NK-92 (cell line): ENCODE data around the gene ARHGAP6.
"Not testable (repeated sequence)": the region's sequence is repeated elsewhere in the genome, so short reads cannot be mapped to it uniquely, and the experiment has no call there.

Experiments
- DNase-seq: peaks from one replicate; lab custom pipeline; 2025; ENCODE audit not compliant: unreplicated experiment; lab: John Stamatoyannopoulos, UW

The ARHGAP6 gene

DNA sequence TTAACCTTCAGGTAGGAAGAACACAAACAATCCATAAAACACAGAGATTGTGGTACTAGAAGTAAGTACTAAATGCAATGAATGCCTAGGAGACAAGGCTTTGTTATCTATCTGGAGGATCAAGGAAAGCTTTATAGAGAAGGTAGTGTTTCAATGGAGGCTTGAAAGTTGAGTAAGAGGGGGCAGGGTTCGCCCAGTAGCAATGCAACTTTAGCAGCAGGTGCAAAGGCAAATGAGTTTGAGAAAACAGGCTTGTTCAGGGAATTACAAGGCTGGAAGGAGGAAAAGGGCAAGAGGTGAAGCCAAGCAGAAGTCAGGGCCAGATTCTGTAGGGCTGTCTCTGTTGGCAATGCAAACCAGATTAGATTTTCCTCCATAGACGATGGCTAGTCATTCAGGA, 408.0 kb downstream of the ARHGAP6 start:
- no peak for DNase-seq

DNA sequence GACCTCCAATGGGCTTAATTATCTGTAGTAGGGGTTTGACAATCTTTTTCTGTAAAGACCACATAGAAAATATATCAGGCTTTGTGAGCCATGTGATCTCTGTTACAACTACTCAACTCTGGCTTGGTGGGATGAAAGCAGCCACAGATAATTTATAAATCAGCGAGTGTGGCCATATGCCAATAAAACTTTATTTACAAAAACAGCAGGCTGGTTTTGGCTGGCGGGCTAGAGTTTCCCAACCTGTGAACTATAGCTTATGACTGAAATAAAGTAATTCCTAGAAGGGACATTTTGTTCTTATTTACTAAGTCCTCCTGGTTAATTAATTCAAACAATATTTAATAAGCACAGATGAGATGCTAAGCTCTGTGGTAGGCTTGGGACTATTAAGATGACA, 408.4 kb downstream of the ARHGAP6 start:
- no peak for DNase-seq

- no peak for DNase-seq
Measured at GRCh38 chrX:11254417-11255109, 411.2 kb downstream of the ARHGAP6 start.

- DNase-seq: no peak
Measured at GRCh38 chrX:11244636-11245035, 421.1 kb downstream of the ARHGAP6 start.

DNA sequence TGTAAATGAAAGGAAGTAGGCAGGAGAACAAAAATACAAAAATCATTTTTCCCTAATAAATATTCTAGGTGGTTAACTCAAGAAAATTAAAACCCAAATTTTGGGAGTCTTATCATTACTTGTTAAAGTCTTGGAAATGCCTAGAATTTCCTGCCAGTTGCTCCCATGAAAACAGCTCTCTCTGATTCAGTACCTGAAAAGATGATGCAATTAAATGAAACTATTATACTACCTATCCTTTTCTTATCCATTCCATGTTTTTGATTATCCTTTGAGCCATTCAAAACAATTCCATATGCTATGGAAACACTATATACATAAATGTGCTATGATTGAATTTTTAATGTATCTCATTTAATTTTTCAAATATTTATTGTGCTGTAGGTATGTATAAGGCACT, 423.0 kb downstream of the ARHGAP6 start:
- DNase-seq: no peak

- DNase-seq: no peak
Measured at GRCh38 chrX:11241720-11242119, 424.0 kb downstream of the ARHGAP6 start.

DNA sequence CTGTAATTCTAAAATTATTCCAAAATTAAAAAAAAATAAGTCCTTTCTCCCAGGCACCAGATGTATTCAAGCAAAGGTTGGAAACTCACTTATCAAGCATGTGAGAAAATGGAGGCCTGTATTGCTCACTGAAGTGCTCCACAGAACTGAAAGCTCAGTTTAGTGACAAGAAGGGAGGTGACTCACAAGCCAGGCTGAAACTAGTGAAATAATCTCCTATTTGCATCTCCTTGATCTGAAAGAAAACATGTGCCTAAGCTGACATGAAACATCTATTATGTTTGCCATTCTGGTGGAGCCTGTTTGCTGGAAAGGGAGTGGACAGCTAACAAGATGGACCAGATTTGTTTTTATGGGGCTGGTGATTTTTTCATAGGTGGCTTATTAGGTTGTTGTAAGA, 426.5 kb downstream of the ARHGAP6 start:
- DNase-seq: no peak

DNA sequence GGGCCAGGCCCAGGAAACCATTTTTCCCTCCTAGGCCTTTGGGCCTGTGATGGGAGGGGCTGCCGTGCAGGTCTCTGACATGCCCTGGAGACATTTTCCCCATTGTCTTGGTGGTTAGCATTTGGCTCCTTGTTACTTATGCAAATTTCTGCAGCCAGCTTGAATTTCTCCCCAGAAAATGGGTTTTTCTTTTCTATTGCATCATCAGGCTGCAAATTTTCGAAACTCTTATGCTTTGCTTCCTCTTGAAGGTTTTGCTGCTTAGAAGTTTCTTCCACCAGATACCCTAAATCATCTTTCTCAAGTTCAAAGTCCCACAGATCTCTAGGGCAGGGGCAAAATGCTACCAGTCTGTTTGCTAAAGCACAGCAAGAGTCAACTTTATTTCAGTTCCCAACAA, 430.3 kb downstream of the ARHGAP6 start:
- not testable (repeated sequence) for DNase-seq

GRCh38 chrX:11215191-11215921, 450.4 kb downstream of the ARHGAP6 start:
- DNase-seq: no peak

DNA sequence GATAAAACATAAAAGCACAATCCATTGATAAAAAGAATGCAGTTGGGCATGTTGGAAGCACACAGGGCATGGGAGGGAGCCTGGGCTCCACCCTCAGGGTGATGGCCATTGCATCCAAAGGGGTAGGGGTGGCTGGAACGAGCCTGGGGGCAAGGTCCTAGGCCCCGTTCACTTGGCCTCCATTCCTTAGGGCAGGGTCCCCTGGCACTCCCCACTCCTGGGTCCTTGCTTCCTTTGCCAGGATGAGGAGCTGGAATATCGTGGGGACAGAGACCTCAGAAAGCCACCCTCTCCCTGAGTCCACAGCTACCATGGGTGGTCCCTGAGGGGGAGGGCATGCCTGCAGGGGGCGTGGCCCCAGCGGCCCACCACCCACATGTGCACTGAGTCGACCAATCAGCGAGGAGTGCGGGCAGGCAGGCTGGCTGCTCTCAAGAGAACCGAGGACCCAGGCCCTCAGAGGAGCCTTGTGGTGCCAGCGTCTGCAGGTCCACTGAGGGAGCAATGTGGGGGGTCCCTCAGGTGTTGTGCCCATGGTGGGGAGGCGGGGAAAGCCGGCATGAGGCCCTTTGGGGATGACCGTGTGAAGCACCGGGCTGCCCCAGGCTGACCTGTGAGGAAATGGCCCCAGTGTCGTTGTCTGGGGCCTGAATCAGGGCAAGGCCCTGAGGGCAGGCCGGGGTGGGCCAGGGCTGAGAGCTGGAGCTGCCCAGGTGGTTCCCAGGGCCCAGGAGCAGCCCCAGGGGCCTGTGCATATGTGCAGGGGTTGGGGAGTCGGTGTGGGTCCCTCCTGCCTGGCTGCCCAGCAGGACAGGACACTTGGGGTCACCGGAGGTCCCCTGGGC, 451.2 kb downstream of the ARHGAP6 start:
- no peak for DNase-seq

DNA sequence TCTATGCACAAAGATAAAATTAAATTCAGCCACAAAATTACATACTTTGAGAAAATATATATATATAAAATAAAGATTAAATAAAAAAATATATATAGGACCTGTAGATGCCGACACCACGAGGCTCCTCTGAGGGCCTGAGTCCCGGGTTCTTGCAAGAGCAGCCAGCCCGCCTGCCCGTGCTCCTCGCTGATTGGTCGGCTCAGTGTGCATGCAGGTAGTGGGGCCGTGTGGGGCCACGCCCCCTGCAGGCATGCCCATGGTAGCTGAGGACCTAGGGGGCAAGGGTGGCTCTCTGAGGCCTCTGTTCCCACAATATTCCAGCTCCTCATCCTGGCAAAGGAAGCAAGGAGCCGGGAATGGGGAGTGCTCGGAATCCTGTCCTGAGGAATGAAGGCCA, 453.0 kb downstream of the ARHGAP6 start:
- DNase-seq: no peak

- no peak for DNase-seq
Measured at GRCh38 chrX:11210415-11210801, 455.3 kb downstream of the ARHGAP6 start.

GRCh38 chrX:11209798-11210414, 455.8 kb downstream of the ARHGAP6 start:
- no peak for DNase-seq

GRCh38 chrX:11206716-11207115, 459.0 kb downstream of the ARHGAP6 start:
- no peak for DNase-seq

- no peak for DNase-seq
Measured at GRCh38 chrX:11205796-11206195, 459.9 kb downstream of the ARHGAP6 start.

GRCh38 chrX:11197671-11198070, 468.0 kb downstream of the ARHGAP6 start:
- DNase-seq: no peak

- DNase-seq: no peak
Measured at GRCh38 chrX:11196476-11196875, 469.2 kb downstream of the ARHGAP6 start.

DNA sequence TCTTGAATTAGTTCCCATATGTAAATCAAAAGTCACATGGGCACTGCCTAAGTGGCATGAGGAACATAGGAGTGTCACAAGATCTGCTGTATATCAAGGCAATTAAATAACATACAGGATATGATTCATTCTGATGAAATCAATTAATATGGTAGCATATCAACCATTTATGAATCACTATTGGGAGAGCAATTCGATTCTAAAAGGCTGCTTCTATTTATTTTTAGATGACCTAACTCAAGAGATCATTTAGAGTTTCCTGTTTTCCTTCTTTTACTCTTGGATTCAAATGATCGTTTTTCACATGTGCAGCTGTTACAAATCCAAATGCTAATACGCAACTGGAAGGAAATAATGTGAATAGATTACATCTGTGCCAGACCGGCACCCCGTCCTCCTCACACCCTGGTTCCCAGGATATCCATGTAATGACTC, 472.7 kb downstream of the ARHGAP6 start:
- DNase-seq: no peak

GRCh38 chrX:11190745-11191510, 474.8 kb downstream of the ARHGAP6 start:
- DNase-seq: no peak

GRCh38 chrX:11189097-11189496, 476.6 kb downstream of the ARHGAP6 start:
- no peak for DNase-seq

DNA sequence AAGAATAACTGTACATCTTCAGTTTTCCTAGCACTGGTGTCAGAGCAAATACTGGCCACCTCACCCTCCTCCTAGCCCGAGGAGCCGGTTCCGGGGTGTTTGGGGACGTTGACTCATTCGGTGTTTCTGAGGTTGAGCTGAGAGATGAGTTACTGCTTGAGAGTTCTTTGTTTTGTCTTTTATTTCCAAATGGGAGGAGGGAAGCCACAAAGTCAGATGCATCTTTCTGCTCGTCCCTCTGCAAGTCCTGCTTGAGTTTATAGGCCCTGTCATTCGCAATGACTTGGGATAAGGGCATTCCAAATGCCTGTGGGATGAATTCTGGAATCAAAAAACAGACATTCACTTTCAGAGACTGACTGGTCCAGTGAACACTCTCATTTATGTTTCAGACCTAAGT, 477.1 kb downstream of the ARHGAP6 start:
- DNase-seq: no peak
